Osteoblast (primary cell): ENCODE results near the gene MPND. TPM values are rescaled to one million over a fixed set of nuclear protein-coding genes. Genes with fewer than 3 reads are reported as not detected.

Experiments used
- DNase-seq: peaks from one replicate; pipeline ENCODE4 v3.0.0; 2011; ENCODE audit warnings: low spot score, mixed read lengths; ENCODE audit not compliant: insufficient read length; ENCODE audit errors: missing footprints
- H2AFZ ChIP-seq: 2 replicates; pipeline ENCODE4 v1.6.0; 2011; ENCODE audit warnings: mild to moderate bottlenecking, low read length
- H3K27ac ChIP-seq: 2 replicates; pipeline ENCODE4 v1.5.1; 2011; ENCODE audit warnings: mild to moderate bottlenecking, low read depth, low read length, moderate library complexity
- H3K27me3 ChIP-seq: 2 replicates; pipeline ENCODE4 v1.6.0; 2012; ENCODE audit warnings: mild to moderate bottlenecking, control low read depth, inconsistent platforms, low read length, moderate library complexity; ENCODE audit not compliant: insufficient read depth
- H3K36me3 ChIP-seq: 2 replicates; pipeline ENCODE4 v1.5.1; 2011; ENCODE audit warnings: mild to moderate bottlenecking, low read length, control low read depth, moderate library complexity; ENCODE audit not compliant: insufficient read depth
- H3K4me1 ChIP-seq: 2 replicates; pipeline ENCODE4 v1.5.1; 2011; ENCODE audit warnings: mild to moderate bottlenecking, low read length, control low read depth, moderate library complexity; ENCODE audit not compliant: insufficient read depth
- H3K4me2 ChIP-seq: 2 replicates; pipeline ENCODE4 v1.6.0; 2011; ENCODE audit warnings: mild to moderate bottlenecking, low read length; ENCODE audit not compliant: insufficient read depth
- H3K4me3 ChIP-seq: fragments of 200-600 bp; sonication (generic); 3 replicates; pipeline ENCODE4 v1.5.1; 2012; ENCODE audit warnings: mild to moderate bottlenecking, low read length, inconsistent platforms; ENCODE audit not compliant: insufficient read depth
- H3K79me2 ChIP-seq: 2 replicates; pipeline ENCODE4 v1.6.0; 2012; ENCODE audit warnings: mild to moderate bottlenecking, low read length, control low read depth, inconsistent platforms; ENCODE audit not compliant: insufficient read depth
- H3K9me3 ChIP-seq: 2 replicates; pipeline ENCODE4 v1.5.1; 2011; ENCODE audit warnings: low read depth, low read length, control low read depth
- H4K20me1 ChIP-seq: 2 replicates; pipeline ENCODE4 v1.6.0; 2012; ENCODE audit warnings: mild to moderate bottlenecking, low read length, control low read depth; ENCODE audit not compliant: insufficient read depth
- CTCF ChIP-seq: IDR thresholded peaks from 2 replicates; pipeline ENCODE4 v1.5.1; 2011; ENCODE audit warnings: mild to moderate bottlenecking, low read depth, low read length, moderate library complexity; ENCODE audit errors: extremely low read depth
- total RNA-seq: library from RNA; depleted of rRNA; stranded (reverse); fragments of >200 nt; gene quantifications from 2 replicates; pipeline ENCODE4 v1.2.3, GENCODE V29; 2012

The MPND gene
- total RNA-seq, 1 donor: 6.9 TPM

GRCh38 chr19:4359627-4360000, 16.3 kb downstream of the MPND start:
- Histone ChIP-seq H3K4me2 (no peak overlapping the region), H3K9me3 (no peaks in the 10 kb centered on the region), H3K36me3 (peaks cover 48% of the 10 kb centered on the region), H3K27me3 (no peaks in the 10 kb centered on the region), H4K20me1 (peaks cover 21% of the 10 kb centered on the region), H3K27ac (no peak overlapping the region), H3K4me3 (no peak overlapping the region), H3K4me1 (no peaks in the 10 kb centered on the region), H3K79me2 (no peaks in the 10 kb centered on the region), H2AFZ (no peak overlapping the region)
- DNase-seq: peak; percentile 62
- no peak for TF ChIP-seq CTCF

GRCh38 chr19:4360081-4360569, 16.8 kb downstream of the MPND start:
- TF ChIP-seq CTCF: no peak
- no peaks in the 10 kb centered on the region for H3K27me3 ChIP-seq
- no peaks in the 10 kb centered on the region for H3K4me1 ChIP-seq
- H3K27ac ChIP-seq: no peak overlapping the region
- H3K36me3 ChIP-seq: peaks cover 51% of the 10 kb centered on the region
- no peak overlapping the region for H3K4me3 ChIP-seq
- no peak overlapping the region for H3K4me2 ChIP-seq
- DNase-seq: peak; percentile 80
- peaks cover 23% of the 10 kb centered on the region for H4K20me1 ChIP-seq
- no peaks in the 10 kb centered on the region for H3K9me3 ChIP-seq
- no peak overlapping the region for H2AFZ ChIP-seq
- peaks cover 2% of the 10 kb centered on the region for H3K79me2 ChIP-seq

GRCh38 chr19:4360641-4361151, 17.3 kb downstream of the MPND start:
- Histone ChIP-seq H3K79me2 (peaks cover 8% of the 10 kb centered on the region), H3K36me3 (peaks cover 56% of the 10 kb centered on the region), H3K4me3 (no peak overlapping the region), H3K27ac (no peak overlapping the region), H3K27me3 (no peaks in the 10 kb centered on the region), H3K9me3 (no peaks in the 10 kb centered on the region), H3K4me1 (no peaks in the 10 kb centered on the region), H2AFZ (no peak overlapping the region), H4K20me1 (peaks cover 26% of the 10 kb centered on the region), H3K4me2 (no peak overlapping the region)
- DNase-seq: peak; percentile 82
- TF ChIP-seq CTCF: no peak

- Histone ChIP-seq H3K27ac (no peak overlapping the region), H3K27me3 (no peaks in the 10 kb centered on the region), H3K36me3 (peaks cover 63% of the 10 kb centered on the region)
Measured at GRCh38 chr19:4361152-4362046, 18.0 kb downstream of the MPND start.

More at GRCh38 chr19:4361152-4362046, 18.0 kb downstream of the MPND start:
- H3K4me1 ChIP-seq: no peaks in the 10 kb centered on the region
- H3K79me2 ChIP-seq: peaks cover 15% of the 10 kb centered on the region
- H3K9me3 ChIP-seq: no peaks in the 10 kb centered on the region
- TF ChIP-seq CTCF: no peak
- no peak overlapping the region for H3K4me3 ChIP-seq
- H2AFZ ChIP-seq: no peak overlapping the region
- no peak overlapping the region for H3K4me2 ChIP-seq
- H4K20me1 ChIP-seq: peaks cover 29% of the 10 kb centered on the region
- peak; percentile 66 for DNase-seq
